Measurements from ENCODE around the gene ZNF23. TPM values are rescaled to one million over a fixed set of nuclear protein-coding genes. Genes with fewer than 3 reads are reported as not detected.
A peak's percentile ranks its signal among the peaks of the same experiment; 100 is the strongest.

ZNF23 gene
- total RNA-seq, 1 donor from 2014 or later = 8.3 TPM

DNA sequence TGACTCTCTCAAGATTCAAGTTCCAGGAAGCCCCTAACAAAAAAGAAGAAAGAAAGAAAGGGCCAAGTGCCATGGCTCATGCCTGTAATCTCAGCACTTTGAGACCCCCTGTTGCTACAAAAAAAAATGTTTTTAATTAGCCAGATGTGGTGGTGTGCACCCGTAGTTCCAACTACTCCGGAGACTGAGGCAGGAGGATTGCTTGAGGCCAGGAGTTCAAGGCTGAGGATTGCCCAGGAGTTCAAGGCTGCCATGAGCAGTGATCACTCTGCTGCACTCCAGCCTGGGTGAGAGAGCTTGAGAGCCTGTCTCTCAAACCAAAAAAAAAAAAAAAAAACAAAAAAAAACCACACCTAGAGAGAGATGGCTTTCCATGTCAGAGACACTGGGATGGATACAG is 39.0 kb downstream of the ZNF23 start:
- Mint-ChIP-seq H3K9me3 (ENCODE audit: unreplicated experiment) (no peaks in the 10 kb centered on the region), H3K27ac (ENCODE audit: unreplicated experiment) (no peak overlapping the region), H3K4me3 (ENCODE audit: unreplicated experiment) (no peak overlapping the region), H3K4me1 (ENCODE audit: unreplicated experiment) (peaks cover 7% of the 10 kb centered on the region), H3K27me3 (ENCODE audit: unreplicated experiment) (peaks cover 13% of the 10 kb centered on the region), H3K36me3 (ENCODE audit: low read depth, unreplicated experiment) (peaks cover 9% of the 10 kb centered on the region)
- TF ChIP-seq, protein P1, sequence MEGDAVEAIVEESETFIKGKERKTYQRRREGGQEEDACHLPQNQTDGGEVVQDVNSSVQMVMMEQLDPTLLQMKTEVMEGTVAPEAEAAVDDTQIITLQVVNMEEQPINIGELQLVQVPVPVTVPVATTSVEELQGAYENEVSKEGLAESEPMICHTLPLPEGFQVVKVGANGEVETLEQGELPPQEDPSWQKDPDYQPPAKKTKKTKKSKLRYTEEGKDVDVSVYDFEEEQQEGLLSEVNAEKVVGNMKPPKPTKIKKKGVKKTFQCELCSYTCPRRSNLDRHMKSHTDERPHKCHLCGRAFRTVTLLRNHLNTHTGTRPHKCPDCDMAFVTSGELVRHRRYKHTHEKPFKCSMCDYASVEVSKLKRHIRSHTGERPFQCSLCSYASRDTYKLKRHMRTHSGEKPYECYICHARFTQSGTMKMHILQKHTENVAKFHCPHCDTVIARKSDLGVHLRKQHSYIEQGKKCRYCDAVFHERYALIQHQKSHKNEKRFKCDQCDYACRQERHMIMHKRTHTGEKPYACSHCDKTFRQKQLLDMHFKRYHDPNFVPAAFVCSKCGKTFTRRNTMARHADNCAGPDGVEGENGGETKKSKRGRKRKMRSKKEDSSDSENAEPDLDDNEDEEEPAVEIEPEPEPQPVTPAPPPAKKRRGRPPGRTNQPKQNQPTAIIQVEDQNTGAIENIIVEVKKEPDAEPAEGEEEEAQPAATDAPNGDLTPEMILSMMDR (IDR thresholded peaks at IDR 0.05; ENCODE audit: unreplicated experiment) = no peak
- DNase-seq (ENCODE audit: low spot score) = no peak

DNA sequence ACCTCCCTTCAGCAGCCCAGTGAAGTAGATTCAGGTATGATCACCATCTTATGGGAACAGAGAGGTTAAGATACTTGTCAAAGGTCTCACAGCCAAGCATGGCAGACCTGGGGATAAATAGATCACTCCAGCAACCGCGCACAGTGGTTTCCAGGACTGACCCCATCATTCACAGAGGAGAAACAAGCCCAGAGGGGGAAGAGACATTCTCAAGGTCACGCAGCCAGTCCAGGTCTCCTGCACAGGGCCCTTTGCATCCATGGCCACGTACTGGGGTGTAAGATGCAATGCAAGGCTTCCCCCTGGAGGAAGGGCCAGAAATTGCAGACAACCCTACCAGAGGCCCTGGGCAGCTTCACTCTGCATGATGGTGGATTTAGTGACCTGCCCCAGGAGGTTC is 40.1 kb downstream of the ZNF23 start:
- TF ChIP-seq, protein P1 (IDR thresholded peaks at IDR 0.05; ENCODE audit: unreplicated experiment) = no peak
- peaks cover 13% of the 10 kb centered on the region for H3K27me3 Mint-ChIP-seq (ENCODE audit: unreplicated experiment)
- DNase-seq (ENCODE audit: low spot score) = peak; percentile 44
- H3K27ac Mint-ChIP-seq (ENCODE audit: unreplicated experiment) = no peak overlapping the region
- no peak overlapping the region for H3K4me3 Mint-ChIP-seq (ENCODE audit: unreplicated experiment)
- H3K9me3 Mint-ChIP-seq (ENCODE audit: unreplicated experiment) = no peaks in the 10 kb centered on the region
- H3K36me3 Mint-ChIP-seq (ENCODE audit: low read depth, unreplicated experiment) = peaks cover 9% of the 10 kb centered on the region
- H3K4me1 Mint-ChIP-seq (ENCODE audit: unreplicated experiment) = peaks cover 5% of the 10 kb centered on the region

DNA sequence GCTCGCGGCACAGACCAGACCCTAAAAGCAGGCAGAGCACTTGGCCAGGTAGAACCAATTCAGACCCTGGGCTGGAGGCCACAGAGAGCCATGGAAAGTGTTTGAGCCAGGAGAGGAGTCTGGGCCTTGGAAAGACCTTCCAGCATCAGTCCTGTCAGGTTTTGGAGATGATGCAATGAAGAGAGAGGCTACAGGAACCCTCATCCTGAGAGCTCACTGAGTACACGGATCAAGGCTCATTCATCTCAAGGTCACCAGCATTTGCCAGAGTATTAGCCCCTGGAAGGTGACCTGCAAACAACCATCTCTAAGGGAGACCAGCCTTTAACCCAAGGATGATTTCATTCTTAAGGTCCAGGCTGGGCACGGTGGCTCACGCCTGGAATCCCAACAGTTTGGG is 48.0 kb downstream of the ZNF23 start:
- Mint-ChIP-seq H3K9me3 (ENCODE audit: unreplicated experiment) (no peaks in the 10 kb centered on the region), H3K4me1 (ENCODE audit: unreplicated experiment) (no peaks in the 10 kb centered on the region), H3K36me3 (ENCODE audit: low read depth, unreplicated experiment) (no peaks in the 10 kb centered on the region), H3K27ac (ENCODE audit: unreplicated experiment) (no peak overlapping the region), H3K27me3 (ENCODE audit: unreplicated experiment) (peaks cover 7% of the 10 kb centered on the region), H3K4me3 (ENCODE audit: unreplicated experiment) (no peak overlapping the region)
- no peak for DNase-seq (ENCODE audit: low spot score)
- TF ChIP-seq, protein P1 (IDR thresholded peaks at IDR 0.05; ENCODE audit: unreplicated experiment) = no peak

DNA sequence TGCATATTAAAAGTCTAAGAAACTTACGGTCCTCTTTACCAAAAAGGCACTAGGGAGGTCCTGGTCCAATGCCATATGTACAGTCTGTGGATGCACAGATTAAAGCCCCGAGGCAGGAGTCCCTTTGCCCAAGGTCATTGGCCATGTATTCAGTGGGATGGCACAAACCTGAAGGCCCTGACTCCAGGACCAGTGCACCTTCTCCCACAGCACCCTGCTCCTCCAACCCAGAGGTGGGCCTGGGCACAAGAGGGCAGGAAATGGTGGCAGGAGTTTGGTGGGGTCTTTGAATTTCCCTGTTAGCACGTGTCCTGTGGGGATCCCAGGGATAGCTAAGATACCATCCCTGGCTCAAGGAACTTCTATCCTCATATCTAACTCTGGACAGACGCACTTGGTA is 48.7 kb downstream of the ZNF23 start:
- Mint-ChIP-seq H3K27ac (ENCODE audit: unreplicated experiment) (no peak overlapping the region), H3K27me3 (ENCODE audit: unreplicated experiment) (peaks cover 7% of the 10 kb centered on the region), H3K4me3 (ENCODE audit: unreplicated experiment) (no peak overlapping the region), H3K36me3 (ENCODE audit: low read depth, unreplicated experiment) (no peaks in the 10 kb centered on the region), H3K9me3 (ENCODE audit: unreplicated experiment) (no peaks in the 10 kb centered on the region), H3K4me1 (ENCODE audit: unreplicated experiment) (no peaks in the 10 kb centered on the region)
- TF ChIP-seq, protein P1 (IDR thresholded peaks at IDR 0.05; ENCODE audit: unreplicated experiment) = no peak
- DNase-seq (ENCODE audit: low spot score) = no peak

DNA sequence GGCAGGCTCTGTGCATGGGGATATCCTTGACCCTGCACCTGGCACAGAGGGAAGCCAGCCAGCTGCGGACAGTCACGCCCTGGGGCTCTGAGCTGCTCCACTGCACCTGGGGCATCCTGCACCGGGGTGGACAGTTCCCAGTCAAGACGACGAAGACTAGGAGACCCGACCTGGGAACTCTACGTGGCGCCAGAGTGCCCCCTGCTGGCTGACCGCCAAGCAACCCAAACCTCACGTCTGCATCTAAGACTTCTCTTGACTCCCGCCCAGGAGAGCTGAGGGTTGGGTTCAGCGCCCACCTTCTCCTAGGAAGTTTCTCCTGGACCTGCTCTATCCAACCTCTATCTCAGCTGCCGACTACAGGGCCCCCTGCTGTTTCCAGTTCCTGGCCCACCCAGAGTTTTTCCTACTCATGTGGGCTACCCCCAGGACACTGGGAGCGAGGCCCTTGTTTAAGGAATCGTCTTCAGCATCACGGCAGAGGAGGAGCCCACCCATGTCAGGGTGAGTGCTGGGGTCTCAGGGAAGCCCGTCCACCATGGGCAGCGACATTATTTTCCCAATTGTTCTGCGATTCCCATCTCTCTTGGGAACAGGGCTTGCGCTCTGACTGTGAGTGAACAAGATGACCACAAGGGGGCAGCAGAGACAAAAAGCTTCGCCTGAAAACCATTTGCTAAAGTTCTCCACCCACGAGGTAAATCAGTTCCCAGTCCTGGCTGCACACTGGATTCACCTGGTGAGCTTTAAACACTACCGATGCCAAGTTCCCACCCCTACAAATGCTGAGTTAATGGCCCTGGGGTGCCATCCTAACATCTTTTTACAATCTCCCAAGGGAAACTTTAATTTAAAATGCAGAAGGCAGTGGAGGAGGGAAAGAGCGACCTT is 49.5 kb downstream of the ZNF23 start:
- TF ChIP-seq, protein P1 (IDR thresholded peaks at IDR 0.05; ENCODE audit: unreplicated experiment) = peak; percentile 96
- Mint-ChIP-seq H3K9me3 (ENCODE audit: unreplicated experiment) (no peaks in the 10 kb centered on the region), H3K4me1 (ENCODE audit: unreplicated experiment) (no peaks in the 10 kb centered on the region), H3K27ac (ENCODE audit: unreplicated experiment) (no peak overlapping the region), H3K27me3 (ENCODE audit: unreplicated experiment) (peaks cover 7% of the 10 kb centered on the region), H3K36me3 (ENCODE audit: low read depth, unreplicated experiment) (no peaks in the 10 kb centered on the region), H3K4me3 (ENCODE audit: unreplicated experiment) (no peak overlapping the region)
- peak; percentile 81 for DNase-seq (ENCODE audit: low spot score)
